RKO (cell line): Measurements from ENCODE around the gene ZDHHC13.

Experiments
- DNase-seq: peaks from one replicate; pipeline ENCODE4 v3.0.0-alpha.2; 2016; ENCODE audit warnings: low spot score

Gene ZDHHC13

GRCh38 chr11:19168090-19168489, 51.1 kb downstream of the ZDHHC13 start:
- no peak for DNase-seq

- DNase-seq = no peak
Measured at GRCh38 chr11:19173004-19173689, 56.2 kb downstream of the ZDHHC13 start.

- DNase-seq = no peak
Measured at GRCh38 chr11:19173964-19174638, 57.1 kb downstream of the ZDHHC13 start.

GRCh38 chr11:19176629-19177186, 59.7 kb downstream of the ZDHHC13 start:
- DNase-seq = no peak

- no peak for DNase-seq
Measured at GRCh38 chr11:19181531-19182261, 64.7 kb downstream of the ZDHHC13 start.

GRCh38 chr11:19183646-19184045, 66.7 kb downstream of the ZDHHC13 start:
- DNase-seq = no peak

- DNase-seq = no peak
Measured at GRCh38 chr11:19185036-19185435, 68.1 kb downstream of the ZDHHC13 start.

GRCh38 chr11:19185516-19186052, 68.6 kb downstream of the ZDHHC13 start:
- DNase-seq = no peak

GRCh38 chr11:19187114-19187832, 70.3 kb downstream of the ZDHHC13 start:
- no peak for DNase-seq

GRCh38 chr11:19187833-19188258, 70.9 kb downstream of the ZDHHC13 start:
- DNase-seq = no peak

GRCh38 chr11:19191530-19192169, 74.7 kb downstream of the ZDHHC13 start:
- DNase-seq = no peak

- DNase-seq = no peak
Measured at GRCh38 chr11:19193916-19194315, 76.9 kb downstream of the ZDHHC13 start.

- no peak for DNase-seq
Measured at GRCh38 chr11:19194620-19195308, 77.8 kb downstream of the ZDHHC13 start.

- no peak for DNase-seq
Measured at GRCh38 chr11:19196432-19196831, 79.5 kb downstream of the ZDHHC13 start.

- DNase-seq = no peak
Measured at GRCh38 chr11:19199048-19199447, 82.1 kb downstream of the ZDHHC13 start.

GRCh38 chr11:19199771-19200170, 82.8 kb downstream of the ZDHHC13 start:
- DNase-seq = no peak

GRCh38 chr11:19200410-19201201, 83.6 kb downstream of the ZDHHC13 start:
- no peak for DNase-seq

GRCh38 chr11:19201737-19202605, 85.0 kb downstream of the ZDHHC13 start, which contains the start of gene CSRP3:
TSS of gene CSRP3 (minus strand) at chr11:19201983. CDS start at chr11:19192448, 9,535 bp downstream.
- no peak for DNase-seq

GRCh38 chr11:19204836-19205235, 87.9 kb downstream of the ZDHHC13 start:
- DNase-seq = no peak
